HepG2 (cell line): ENCODE measurements around the gene CECR2. TPM values are rescaled to one million over a fixed set of nuclear protein-coding genes. Genes with fewer than 3 reads are reported as not detected.

Experiments
- ATAC-seq: fragments of 200-7000 bp; cut with Tn5 transposase; 3 replicates; pipeline ENCODE4 v1.9.1; 2020; ENCODE audit warnings: mild to moderate bottlenecking, moderate library complexity
- BruUV-seq: library from RNA; stranded (reverse); fragments of 400-500 nt; replicated peaks from 2 replicates; lab custom pipeline; 2021; lab: Mats Ljungman, UMichigan
- CTCF ChIA-PET: fragments of 300-600 bp; formaldehyde crosslinking; extraction: SDS; loops from one replicate; lab custom pipeline; 2021; ENCODE audit warnings: low total read pairs, inconsistent platforms, low intra/inter-chr PET ratio; lab: Yijun Ruan, JAX
- POLR2A ChIA-PET: fragments of 350-600 bp; sonication (Branson Sonifier 250); formaldehyde crosslinking; loops from one replicate; lab custom pipeline; 2020; ENCODE audit warnings: antibody characterized with exemption, inconsistent platforms; lab: Yijun Ruan, JAX
- DNase-seq: peaks from one replicate; pipeline ENCODE4 v3.0.0-alpha.2; 2015; ENCODE audit warnings: low spot score
- FAIRE-seq: peaks from 3 replicates; lab custom pipeline; 2011; peaks lifted over from hg19 to GRCh38; lab: Jason Lieb, UNC
- H2AFZ ChIP-seq: one replicate; pipeline ENCODE4 v1.6.1; 2011; ENCODE audit warnings: low read length, inconsistent platforms
- H3K27ac ChIP-seq: fragments of 300-600 bp; 3 replicates; pipeline ENCODE4 v1.8.0; 2011; ENCODE audit warnings: mixed run types, mild to moderate bottlenecking, mixed read lengths, low read length, inconsistent platforms; ENCODE audit not compliant: insufficient read depth; ENCODE audit errors: extremely low read length
- H3K27me3 ChIP-seq, 2 experiments: fragments of 200-600 bp in 1 of 2; 2 replicates in 1 of 2; 3 replicates in 1 of 2; pipeline versions ENCODE4 v1.6.0 to v1.8.0; 2011; ENCODE audit warnings: low read length in 2 of 2, mild to moderate bottlenecking in 2 of 2, moderate library complexity in 2 of 2, inconsistent platforms in 1 of 2; ENCODE audit not compliant: insufficient read depth in 2 of 2, control insufficient read depth in 1 of 2
- H3K36me3 ChIP-seq, 2 experiments: fragments of 200-600 bp in 1 of 2; replicated peaks in 1 of 2; 2 replicates in 1 of 2; 3 replicates in 1 of 2; pipeline versions ENCODE4 v1.5.1 to v1.8.0; 2011; ENCODE audit warnings: low read length in 2 of 2, inconsistent platforms in 1 of 2; ENCODE audit not compliant: insufficient read depth in 2 of 2, control insufficient read depth in 1 of 2
- H3K4me1 ChIP-seq: 2 replicates; pipeline ENCODE4 v1.5.1; 2012; ENCODE audit warnings: low read length, inconsistent platforms; ENCODE audit not compliant: insufficient read depth
- H3K4me2 ChIP-seq: 2 replicates; pipeline ENCODE4 v1.6.0; 2011; ENCODE audit warnings: low read depth, low read length, inconsistent platforms
- H3K4me3 ChIP-seq, 3 experiments: fragments of 200-600 bp in 1 of 3; sonication (generic), shearing (Covaris generic) in 1 of 3; replicated peaks in 1 of 3; 2 replicates each; pipeline ENCODE4 v1.5.1; 2011 to 2016; ENCODE audit warnings: low read length in 3 of 3, inconsistent platforms in 2 of 3, low read depth in 2 of 3, mild to moderate bottlenecking in 2 of 3, control low read depth in 1 of 3, mixed read lengths in 1 of 3; ENCODE audit not compliant: insufficient read depth in 1 of 3
- H3K79me2 ChIP-seq: one replicate; pipeline ENCODE4 v1.6.1; 2011; ENCODE audit warnings: low read length, inconsistent platforms; ENCODE audit not compliant: insufficient read depth
- H3K9ac ChIP-seq: 2 replicates; pipeline ENCODE4 v1.6.0; 2011; ENCODE audit warnings: mild to moderate bottlenecking, low read depth, low read length, inconsistent platforms; ENCODE audit not compliant: insufficient read depth
- H3K9me3 ChIP-seq: 2 replicates; pipeline ENCODE4 v1.5.1; 2012; ENCODE audit warnings: mild to moderate bottlenecking, low read length
- H4K20me1 ChIP-seq: 2 replicates; pipeline ENCODE4 v1.6.0; 2011; ENCODE audit warnings: inconsistent platforms, mild to moderate bottlenecking, low read length, moderate library complexity; ENCODE audit not compliant: insufficient read depth
- HMGA1 ChIP-seq: sonication (generic); formaldehyde crosslinking; conservative IDR thresholded peaks from 2 replicates; pipeline ENCODE4 v1.4.0; 2020; ENCODE audit warnings: missing genetic modification reagents
- HOXA5 ChIP-seq: sonication (generic); formaldehyde crosslinking; IDR thresholded peaks from 2 replicates; pipeline ENCODE4 v1.4.0; 2020; ENCODE audit warnings: missing genetic modification reagents
- MAFG ChIP-seq: sonication (generic); formaldehyde crosslinking; IDR thresholded peaks from 2 replicates; pipeline ENCODE4 v1.5.1; 2020; ENCODE audit warnings: mild to moderate bottlenecking, missing genetic modification reagents
- MATR3 ChIP-seq: sonication (generic); formaldehyde crosslinking; IDR thresholded peaks from 2 replicates; pipeline ENCODE4 v1.4.0; 2020; ENCODE audit warnings: missing genetic modification reagents
- MTA3 ChIP-seq: sonication (generic); formaldehyde crosslinking; IDR thresholded peaks from 2 replicates; pipeline ENCODE4 v1.4.0; 2020; ENCODE audit warnings: missing genetic modification reagents
- ZFP36 ChIP-seq: fragments of 150-350 bp; IDR thresholded peaks from 2 replicates; pipeline ENCODE4 v1.6.1; 2018; ENCODE audit warnings: borderline replicate concordance, low read length, low read depth; ENCODE audit not compliant: partially characterized antibody
- ZNF260 ChIP-seq: sonication (generic); formaldehyde crosslinking; IDR thresholded peaks from 2 replicates; pipeline ENCODE4 v1.4.0; 2020; ENCODE audit warnings: missing genetic modification reagents, low read depth, mild to moderate bottlenecking, borderline replicate concordance
- ZNF451 ChIP-seq: sonication (generic); formaldehyde crosslinking; IDR thresholded peaks from 2 replicates; pipeline ENCODE4 v1.5.0; 2020; ENCODE audit warnings: mild to moderate bottlenecking, missing genetic modification reagents
- WGBS: methylation state at CpG from one replicate; pipeline ENCODE4 v1.1.6; 2017; ENCODE audit warnings: low lambda C conversion rate; 5-methylcytosine and 5-hydroxymethylcytosine counted together
- in situ Hi-C: cut with HindIII; loops from 2 replicates; pipeline ENCODE4 v1.10.0; 2017; ENCODE audit warnings: low pct_unique_long_range_greater_than_20kb; ENCODE audit not compliant: extremely low pct_ligation_motif_present
- intact Hi-C: fragments of 100-400 bp; cut with micrococcal nuclease; formaldehyde crosslinking; loops from one replicate; pipeline ENCODE4 v1.10.0; 2022; ENCODE audit not compliant: unreplicated experiment
- polyA plus RNA-seq, 8 experiments: library from polyadenylated mRNA; depleted of rRNA in 3 of 8; stranded (reverse) in 7 of 8; unstranded in 1 of 8; fragments of >200 nt; fragmentation: Illumina TruSeq in 4 of 8; extraction: Trizol in 4 of 8; gene quantifications; 2 replicates each; pipeline versions ENCODE4 v1.2.1 to v1.2.3, GENCODE V29; 2011 to 2016; ENCODE audit warnings: low read depth in 4 of 8, missing spikeins in 1 of 8, mixed read lengths in 1 of 8; ENCODE audit not compliant: insufficient read depth in 1 of 8
- total RNA-seq, 5 experiments: library from RNA; depleted of rRNA; stranded (reverse); fragments of >200 nt; fragmentation: Illumina TruSeq; extraction: Trizol; gene quantifications; 2 replicates each; pipeline ENCODE4 v1.2.3, GENCODE V29; 2016; ENCODE audit warnings: low read depth in 1 of 5
- TF ChIP-seq, protein P1 (sequence below): sonication (generic); formaldehyde crosslinking; IDR thresholded peaks from 2 replicates; pipeline ENCODE4 v1.5.0; 2020; ENCODE audit warnings: missing genetic modification reagents
- TF ChIP-seq, protein P2 (sequence below): IDR thresholded peaks from 2 replicates; pipeline ENCODE4 v1.6.1; 2016; ENCODE audit warnings: low read depth, missing genetic modification reagents, missing compliant biosample characterization
- TF ChIP-seq, protein P3 (sequence below): sonication (generic); formaldehyde crosslinking; IDR thresholded peaks from 2 replicates; pipeline ENCODE4 v1.5.0; 2020; ENCODE audit warnings: missing genetic modification reagents

Gene CECR2
- total and polyA plus RNA-seq, 2 of the 13 experiments (the other 11 are each of a cell fraction or from before 2014, with no cell fraction given) = not detected

DNA sequence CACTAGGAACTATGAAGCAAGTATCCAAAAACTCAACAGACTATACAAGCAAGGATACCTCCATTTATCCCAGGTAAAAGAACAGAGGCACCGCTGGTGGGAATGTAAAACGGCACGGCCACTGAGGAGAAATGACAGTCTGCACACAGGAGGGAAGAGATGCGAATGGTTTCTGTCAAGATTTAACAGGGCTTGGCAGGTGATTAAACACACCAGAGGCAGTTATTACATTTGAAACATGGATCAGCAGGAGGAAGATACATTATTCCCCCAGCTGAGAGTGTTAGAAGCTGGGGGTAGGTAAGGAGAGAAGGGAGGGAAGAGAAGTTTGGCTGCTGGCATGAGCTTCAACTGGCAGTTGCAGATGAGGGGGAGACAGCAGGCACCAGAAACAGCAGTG, 229.1 kb downstream of the CECR2 start (continued):
- TF ChIP-seq MTA3 (CRISPR knock-in tag) = no peak
- TF ChIP-seq, protein P1, sequence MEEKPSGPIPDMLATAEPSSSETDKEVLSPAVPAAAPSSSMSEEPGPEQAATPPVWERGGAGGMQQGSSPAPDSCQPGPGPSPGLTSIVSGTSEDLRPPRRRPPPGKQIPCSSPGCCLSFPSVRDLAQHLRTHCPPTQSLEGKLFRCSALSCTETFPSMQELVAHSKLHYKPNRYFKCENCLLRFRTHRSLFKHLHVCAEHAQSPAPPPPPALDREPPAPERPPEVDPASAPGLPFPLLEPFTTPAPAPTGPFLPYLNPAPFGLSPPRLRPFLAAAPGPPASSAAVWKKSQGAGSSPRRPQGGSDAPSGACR (CRISPR knock-in tag) = no peak
- TF ChIP-seq, all 625 proteins: peak for 0

DNA sequence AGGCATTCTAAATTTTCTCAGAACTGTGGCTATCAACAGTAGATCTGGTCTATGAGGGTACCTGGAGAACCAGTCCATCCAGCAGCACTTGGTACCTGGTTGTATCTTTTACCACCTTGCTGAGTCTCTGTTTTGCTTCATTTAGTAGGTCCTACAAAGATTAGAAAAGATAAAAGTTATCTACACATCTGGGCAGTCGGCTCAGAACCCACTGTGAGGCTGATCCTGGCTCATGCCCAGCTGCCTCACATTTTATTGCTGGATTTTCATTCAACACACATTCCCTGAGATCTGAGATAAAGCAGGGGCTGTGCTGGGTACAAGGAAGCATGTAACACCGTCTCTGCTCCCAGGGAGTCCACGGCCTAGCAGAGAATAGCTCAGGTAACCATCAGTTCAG, 231.8 kb downstream of the CECR2 start:
- Histone ChIP-seq H2AFZ (no peak overlapping the region), H3K27ac (no peak overlapping the region), H3K4me3 (no peak overlapping the region), H3K9me3 (no peaks in the 10 kb centered on the region), H4K20me1 (no peaks in the 10 kb centered on the region), H3K36me3 (peaks cover 25 to 58% of the 10 kb centered on the region in 2 experiments), H3K27me3 (no peaks in the 10 kb centered on the region), H3K79me2 (peaks cover 10% of the 10 kb centered on the region), H3K4me2 (no peak overlapping the region), H3K4me1 (no peaks in the 10 kb centered on the region), H3K9ac (no peak overlapping the region)
- in situ Hi-C loops (no loop called here), intact Hi-C loops (no loop called here)
- WGBS = 100% methylated on average over 3 of the region's 3 CpGs
- ChIA-PET POLR2A (no interaction called here), CTCF (no interaction called here)
- no peak for FAIRE-seq
- no peak for TF ChIP-seq ZFP36
- no peak for TF ChIP-seq MAFG (CRISPR knock-in tag)
- TF ChIP-seq ZNF451 (CRISPR knock-in tag) = no peak
- TF ChIP-seq HOXA5 = no peak
- no peak for ATAC-seq
- no TSS peak for BruUV-seq
- DNase-seq = no peak

DNA sequence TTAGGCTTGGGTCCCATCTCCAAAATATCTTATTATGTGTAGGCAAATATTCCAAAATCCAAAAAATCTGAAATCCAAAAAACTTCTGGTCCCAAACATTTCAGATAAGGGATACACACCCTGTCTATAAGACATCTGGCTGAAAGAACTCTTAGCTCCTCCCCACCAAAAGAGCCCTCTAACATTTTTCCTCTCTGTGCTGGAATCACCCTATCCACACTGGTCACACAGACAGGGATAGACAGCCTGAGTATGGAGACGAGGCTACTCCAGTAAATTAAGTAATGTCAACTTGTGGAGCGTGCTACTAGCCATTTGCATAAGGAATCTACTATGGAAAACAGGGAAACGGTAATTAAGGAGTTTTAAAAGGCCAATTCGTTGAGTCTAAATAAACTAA, 234.4 kb downstream of the CECR2 start:
- FAIRE-seq (no peak), DNase-seq (no peak), ATAC-seq (no peak)
- 95% methylated on average over 4 of the region's 4 CpGs for WGBS
- in situ Hi-C loops = no loop called here
- Histone ChIP-seq H4K20me1 (no peaks in the 10 kb centered on the region), H3K9ac (no peak overlapping the region), H3K4me3 (no peak overlapping the region), H3K36me3 (peaks cover 17 to 39% of the 10 kb centered on the region in 2 experiments; a peak in 4 of 5 replicates), H3K79me2 (peaks cover 10% of the 10 kb centered on the region), H3K4me1 (no peaks in the 10 kb centered on the region), H3K27me3 (no peaks in the 10 kb centered on the region), H3K27ac (no peak overlapping the region), H3K4me2 (no peak overlapping the region), H2AFZ (no peak overlapping the region), H3K9me3 (no peaks in the 10 kb centered on the region)
- BruUV-seq = no TSS peak
- intact Hi-C loops = no loop called here
- ChIA-PET CTCF (no interaction called here), POLR2A (no interaction called here)
- TF ChIP-seq HMGA1 (CRISPR knock-in tag) = no peak
- TF ChIP-seq, protein P2, sequence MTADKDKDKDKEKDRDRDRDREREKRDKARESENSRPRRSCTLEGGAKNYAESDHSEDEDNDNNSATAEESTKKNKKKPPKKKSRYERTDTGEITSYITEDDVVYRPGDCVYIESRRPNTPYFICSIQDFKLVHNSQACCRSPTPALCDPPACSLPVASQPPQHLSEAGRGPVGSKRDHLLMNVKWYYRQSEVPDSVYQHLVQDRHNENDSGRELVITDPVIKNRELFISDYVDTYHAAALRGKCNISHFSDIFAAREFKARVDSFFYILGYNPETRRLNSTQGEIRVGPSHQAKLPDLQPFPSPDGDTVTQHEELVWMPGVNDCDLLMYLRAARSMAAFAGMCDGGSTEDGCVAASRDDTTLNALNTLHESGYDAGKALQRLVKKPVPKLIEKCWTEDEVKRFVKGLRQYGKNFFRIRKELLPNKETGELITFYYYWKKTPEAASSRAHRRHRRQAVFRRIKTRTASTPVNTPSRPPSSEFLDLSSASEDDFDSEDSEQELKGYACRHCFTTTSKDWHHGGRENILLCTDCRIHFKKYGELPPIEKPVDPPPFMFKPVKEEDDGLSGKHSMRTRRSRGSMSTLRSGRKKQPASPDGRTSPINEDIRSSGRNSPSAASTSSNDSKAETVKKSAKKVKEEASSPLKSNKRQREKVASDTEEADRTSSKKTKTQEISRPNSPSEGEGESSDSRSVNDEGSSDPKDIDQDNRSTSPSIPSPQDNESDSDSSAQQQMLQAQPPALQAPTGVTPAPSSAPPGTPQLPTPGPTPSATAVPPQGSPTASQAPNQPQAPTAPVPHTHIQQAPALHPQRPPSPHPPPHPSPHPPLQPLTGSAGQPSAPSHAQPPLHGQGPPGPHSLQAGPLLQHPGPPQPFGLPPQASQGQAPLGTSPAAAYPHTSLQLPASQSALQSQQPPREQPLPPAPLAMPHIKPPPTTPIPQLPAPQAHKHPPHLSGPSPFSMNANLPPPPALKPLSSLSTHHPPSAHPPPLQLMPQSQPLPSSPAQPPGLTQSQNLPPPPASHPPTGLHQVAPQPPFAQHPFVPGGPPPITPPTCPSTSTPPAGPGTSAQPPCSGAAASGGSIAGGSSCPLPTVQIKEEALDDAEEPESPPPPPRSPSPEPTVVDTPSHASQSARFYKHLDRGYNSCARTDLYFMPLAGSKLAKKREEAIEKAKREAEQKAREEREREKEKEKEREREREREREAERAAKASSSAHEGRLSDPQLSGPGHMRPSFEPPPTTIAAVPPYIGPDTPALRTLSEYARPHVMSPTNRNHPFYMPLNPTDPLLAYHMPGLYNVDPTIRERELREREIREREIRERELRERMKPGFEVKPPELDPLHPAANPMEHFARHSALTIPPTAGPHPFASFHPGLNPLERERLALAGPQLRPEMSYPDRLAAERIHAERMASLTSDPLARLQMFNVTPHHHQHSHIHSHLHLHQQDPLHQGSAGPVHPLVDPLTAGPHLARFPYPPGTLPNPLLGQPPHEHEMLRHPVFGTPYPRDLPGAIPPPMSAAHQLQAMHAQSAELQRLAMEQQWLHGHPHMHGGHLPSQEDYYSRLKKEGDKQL (CRISPR knock-in tag) = no peak
- TF ChIP-seq, protein P3, sequence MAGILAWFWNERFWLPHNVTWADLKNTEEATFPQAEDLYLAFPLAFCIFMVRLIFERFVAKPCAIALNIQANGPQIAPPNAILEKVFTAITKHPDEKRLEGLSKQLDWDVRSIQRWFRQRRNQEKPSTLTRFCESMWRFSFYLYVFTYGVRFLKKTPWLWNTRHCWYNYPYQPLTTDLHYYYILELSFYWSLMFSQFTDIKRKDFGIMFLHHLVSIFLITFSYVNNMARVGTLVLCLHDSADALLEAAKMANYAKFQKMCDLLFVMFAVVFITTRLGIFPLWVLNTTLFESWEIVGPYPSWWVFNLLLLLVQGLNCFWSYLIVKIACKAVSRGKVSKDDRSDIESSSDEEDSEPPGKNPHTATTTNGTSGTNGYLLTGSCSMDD (CRISPR knock-in tag) = no peak
- TF ChIP-seq ZNF260 (CRISPR knock-in tag) = no peak
- TF ChIP-seq MATR3 (CRISPR knock-in tag) = no peak
